Peyer's patch (tissue), 4 donors: ENCODE measurements around the gene BLTP1.

Experiments
- POLR2A ChIP-seq, 2 donors: fragments of 450-650 bp; IDR thresholded peaks; one replicate each; pipeline ENCODE4 v1.5.1; 2017; ENCODE audit warnings: antibody characterized with exemption in 2 of 2, mild to moderate bottlenecking in 2 of 2, moderate library complexity in 2 of 2
- TF ChIP-seq, protein P1 (sequence below), 6 experiments: fragments of 450-650 bp in 4 of 6; fragments of 200-600 bp in 2 of 6; sonication (generic) in 1 of 6; IDR thresholded peaks; one replicate each; pipeline ENCODE4 v1.5.1; 2017 to 2019; ENCODE audit warnings: antibody characterized with exemption in 6 of 6, mild to moderate bottlenecking in 3 of 6, moderate library complexity in 1 of 6

DNA sequence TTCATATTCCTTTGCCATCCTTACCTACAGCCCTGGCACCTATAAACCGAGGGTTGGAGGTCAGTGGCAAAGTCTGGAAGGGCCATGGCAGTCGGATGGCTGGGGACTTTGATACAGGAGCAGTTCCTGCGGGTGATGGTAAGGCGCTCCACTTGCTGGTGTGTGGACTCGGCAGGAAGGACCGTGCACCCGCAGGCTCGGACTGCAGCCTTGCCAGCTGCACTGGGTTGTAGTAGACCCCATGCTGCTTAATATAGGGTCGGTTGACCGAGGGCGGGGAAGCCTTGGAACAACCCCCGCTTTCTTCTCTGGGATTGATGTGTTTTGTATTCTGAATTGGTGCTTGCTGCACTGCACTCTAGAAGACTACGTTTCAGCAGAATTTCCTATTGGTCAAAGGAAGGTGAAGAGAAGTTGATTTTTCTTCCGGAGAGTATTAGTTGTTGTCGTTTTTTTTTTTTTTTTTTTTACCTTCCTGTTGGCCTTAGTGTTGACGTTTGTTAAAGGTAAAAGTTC is 638 bp downstream of the BLTP1 start:
- TF ChIP-seq POLR2A (IDR thresholded peaks at IDR 0.05), result no peak
- TF ChIP-seq, protein P1, sequence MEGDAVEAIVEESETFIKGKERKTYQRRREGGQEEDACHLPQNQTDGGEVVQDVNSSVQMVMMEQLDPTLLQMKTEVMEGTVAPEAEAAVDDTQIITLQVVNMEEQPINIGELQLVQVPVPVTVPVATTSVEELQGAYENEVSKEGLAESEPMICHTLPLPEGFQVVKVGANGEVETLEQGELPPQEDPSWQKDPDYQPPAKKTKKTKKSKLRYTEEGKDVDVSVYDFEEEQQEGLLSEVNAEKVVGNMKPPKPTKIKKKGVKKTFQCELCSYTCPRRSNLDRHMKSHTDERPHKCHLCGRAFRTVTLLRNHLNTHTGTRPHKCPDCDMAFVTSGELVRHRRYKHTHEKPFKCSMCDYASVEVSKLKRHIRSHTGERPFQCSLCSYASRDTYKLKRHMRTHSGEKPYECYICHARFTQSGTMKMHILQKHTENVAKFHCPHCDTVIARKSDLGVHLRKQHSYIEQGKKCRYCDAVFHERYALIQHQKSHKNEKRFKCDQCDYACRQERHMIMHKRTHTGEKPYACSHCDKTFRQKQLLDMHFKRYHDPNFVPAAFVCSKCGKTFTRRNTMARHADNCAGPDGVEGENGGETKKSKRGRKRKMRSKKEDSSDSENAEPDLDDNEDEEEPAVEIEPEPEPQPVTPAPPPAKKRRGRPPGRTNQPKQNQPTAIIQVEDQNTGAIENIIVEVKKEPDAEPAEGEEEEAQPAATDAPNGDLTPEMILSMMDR (IDR thresholded peaks at IDR 0.05), result no peak
